ENCODE measurements around the gene ERBB4.

The ERBB4 gene

DNA sequence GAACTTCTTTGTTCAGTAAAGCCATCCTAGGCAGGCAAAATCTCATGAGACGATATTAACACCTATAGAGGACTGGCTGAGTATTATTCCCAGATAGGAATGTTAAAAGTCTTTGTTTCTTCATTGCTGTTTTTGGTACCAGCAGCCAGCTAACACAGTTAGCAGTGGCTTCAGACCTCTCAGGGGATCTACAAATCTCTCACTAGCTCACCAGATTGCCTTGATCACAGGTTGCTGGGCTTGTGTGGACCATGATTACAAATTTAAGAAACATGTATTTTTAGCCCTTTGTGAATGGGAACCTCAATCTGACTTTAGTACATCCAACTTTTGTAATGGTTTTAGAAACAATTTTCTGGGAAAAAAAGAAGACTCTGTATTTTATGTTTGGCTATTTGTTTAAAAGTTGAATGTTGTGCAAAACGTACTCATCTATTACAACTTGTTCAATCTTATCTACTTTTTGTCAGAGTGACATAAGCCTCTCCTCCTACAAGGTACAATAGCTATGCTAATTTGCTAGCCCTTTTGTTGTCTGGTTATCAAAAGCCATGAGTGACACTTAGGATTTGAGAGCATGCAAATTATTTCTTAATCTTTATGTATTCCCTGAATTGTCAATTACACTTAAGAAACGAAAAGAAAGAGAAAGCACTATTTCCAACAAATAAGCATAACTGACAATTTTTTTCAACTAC lies 693.1 kb downstream of the ERBB4 start:
- no peak for DNase-seq (ENCODE audit: low read depth in 2 of 2, low spot score in 1 of 2)

DNA sequence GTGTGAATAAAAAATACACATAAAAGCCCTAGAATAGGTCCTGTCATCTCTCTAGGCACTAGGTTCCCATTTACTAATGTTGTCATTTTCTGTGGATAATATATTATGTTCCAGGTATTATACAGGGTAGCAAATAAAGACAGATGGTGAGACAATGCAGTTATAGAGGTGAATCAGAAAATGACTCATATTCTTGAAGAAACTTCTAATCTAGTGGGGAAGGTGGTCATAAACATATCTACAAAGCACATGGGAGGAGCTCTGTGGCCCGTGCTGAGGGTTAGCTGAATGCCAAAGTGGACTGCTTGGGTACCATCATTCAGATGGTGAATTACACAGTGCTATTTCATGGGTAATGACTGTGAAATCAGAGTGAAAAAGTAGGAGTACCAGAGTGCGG lies 700.9 kb downstream of the ERBB4 start:
- DNase-seq (ENCODE audit: low read depth in 2 of 2, low spot score in 1 of 2): no peak

DNA sequence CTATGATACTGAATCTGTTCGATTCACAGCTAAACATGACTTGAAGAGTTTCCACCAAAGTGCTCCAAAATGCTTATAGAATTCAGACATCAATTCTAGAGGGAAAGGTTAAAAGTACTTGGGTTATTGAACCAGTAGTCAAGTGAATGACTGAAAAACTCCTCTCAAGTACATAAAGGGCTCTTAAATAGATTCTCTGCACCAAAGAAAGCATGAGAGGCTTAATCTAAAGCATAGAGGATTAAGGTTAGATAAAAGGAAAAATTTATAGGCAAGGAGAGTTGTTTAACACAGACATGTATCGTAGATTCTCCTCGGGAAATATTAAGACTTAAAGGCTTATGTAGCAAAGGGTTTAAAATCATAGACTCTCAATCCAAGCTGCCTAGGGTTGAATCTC lies 701.4 kb downstream of the ERBB4 start:
- no peak for DNase-seq (ENCODE audit: low read depth in 2 of 2, low spot score in 1 of 2)

DNA sequence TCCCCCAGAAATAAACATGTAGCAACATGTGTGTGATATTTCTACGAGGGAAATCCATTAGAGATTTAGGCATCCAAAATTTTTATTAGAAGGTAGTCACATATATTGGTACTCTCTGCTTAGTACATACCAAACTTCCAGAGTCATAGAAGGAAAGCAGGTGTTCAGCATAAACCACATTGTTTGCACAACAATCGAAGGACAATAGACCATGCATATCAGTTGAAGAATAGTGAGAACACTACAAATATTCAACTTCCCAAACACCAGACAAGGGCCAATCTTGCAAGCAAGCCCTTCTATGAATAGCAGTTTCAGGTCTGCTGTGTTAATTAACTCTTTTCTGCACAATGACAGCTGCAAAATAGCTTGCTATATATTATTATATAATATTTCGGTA lies 702.2 kb downstream of the ERBB4 start:
- DNase-seq (ENCODE audit: low read depth in 2 of 2, low spot score in 1 of 2): no peak

DNA sequence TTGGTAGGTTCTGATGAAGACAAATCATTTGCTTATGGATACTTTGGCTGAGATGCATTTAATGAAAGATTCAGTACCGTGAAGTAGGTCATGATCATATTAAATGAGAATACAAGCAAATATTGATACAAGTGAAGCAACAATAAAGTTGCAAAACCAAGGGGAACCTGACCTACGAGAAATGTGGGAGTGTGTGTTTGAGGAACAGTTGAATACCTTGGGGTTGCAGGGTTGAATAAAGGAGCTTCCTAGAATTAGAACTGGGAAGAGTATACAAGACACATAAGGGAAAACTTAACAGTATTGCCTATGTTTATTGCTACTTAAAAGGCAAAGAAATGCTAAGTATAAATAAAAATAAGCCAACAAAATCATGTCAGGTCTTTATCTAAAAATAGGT lies 702.9 kb downstream of the ERBB4 start:
- no peak for DNase-seq (ENCODE audit: low read depth in 2 of 2, low spot score in 1 of 2)

DNA sequence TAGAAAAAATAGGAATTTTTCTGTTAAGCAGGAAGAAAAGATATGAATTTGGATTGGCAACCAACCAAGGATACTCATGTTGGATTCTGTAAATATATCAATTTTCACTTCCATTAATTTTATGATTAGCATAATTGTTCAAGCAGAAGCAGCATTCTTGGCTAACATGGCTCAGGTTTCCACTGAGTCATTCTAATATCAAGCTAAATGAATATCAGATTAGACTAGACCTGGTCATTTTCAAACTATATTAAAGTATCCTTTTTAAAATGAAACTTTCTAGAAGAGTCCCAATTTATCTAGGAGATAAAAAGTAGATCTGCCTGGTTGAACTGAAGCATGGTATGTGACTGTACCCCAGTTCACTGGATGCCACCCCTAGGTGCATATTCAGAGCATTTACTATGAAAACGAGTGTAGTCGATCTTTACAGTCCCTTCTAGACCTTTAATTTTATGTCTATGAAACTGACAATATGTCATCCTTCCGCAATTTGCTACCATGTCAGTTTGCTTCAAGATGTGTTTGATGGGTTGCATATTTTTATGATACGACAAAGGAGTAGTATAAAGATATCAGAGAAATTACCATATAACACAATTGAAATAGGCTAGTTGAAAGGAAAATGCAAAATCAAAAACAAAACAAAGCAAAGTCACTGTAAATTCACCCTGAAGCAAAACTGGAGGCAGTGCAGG lies 704.9 kb downstream of the ERBB4 start:
- no peak for DNase-seq (ENCODE audit: low read depth in 2 of 2, low spot score in 1 of 2)

DNA sequence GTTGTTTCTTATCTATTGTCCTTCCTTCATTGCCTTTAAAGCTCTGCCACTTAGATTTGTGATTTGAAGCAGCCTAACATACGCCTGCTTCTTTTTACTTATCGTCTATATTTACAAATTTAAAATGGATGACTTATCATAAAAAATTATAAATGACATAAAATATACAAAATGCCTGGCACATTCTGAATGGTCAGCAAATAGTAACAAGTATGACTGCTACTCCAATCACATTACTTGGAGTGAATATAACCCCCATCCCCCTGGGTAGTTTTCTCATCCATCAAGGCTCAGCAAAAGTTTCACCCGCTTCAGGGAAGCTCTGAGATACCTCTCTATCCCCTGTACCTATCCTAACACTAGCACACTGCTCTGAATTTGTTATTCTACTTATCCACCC lies 708.9 kb downstream of the ERBB4 start:
- DNase-seq (ENCODE audit: low read depth in 2 of 2, low spot score in 1 of 2): no peak

DNA sequence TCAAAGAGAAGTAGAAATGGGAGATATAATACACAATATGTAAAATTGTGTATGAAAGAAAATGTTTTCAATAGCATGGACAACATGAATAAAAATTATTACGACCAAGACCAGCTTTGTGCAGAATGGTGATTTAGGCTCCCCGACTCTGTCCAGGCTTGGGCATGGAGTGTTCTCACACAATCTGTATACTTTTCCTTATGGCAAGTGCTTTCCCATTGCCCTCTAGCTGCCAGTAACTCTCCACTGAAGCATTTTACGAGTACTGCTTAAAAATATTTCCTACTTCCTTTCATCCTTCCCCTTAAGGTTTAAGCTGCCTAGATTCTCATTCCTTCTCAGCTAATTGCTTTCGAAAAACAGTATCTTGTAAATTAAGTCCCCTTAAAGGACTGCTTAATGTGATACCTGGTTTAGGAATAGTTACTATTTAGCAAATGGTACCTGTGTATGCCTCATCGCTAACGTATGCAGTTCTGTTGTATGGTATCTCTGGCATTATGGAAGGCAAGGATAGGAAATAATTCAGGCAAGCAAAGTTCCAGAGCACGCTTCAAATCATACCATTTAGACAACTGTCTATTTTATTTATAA lies 714.6 kb downstream of the ERBB4 start:
- DNase-seq (ENCODE audit: low read depth in 2 of 2, low spot score in 1 of 2): no peak

DNA sequence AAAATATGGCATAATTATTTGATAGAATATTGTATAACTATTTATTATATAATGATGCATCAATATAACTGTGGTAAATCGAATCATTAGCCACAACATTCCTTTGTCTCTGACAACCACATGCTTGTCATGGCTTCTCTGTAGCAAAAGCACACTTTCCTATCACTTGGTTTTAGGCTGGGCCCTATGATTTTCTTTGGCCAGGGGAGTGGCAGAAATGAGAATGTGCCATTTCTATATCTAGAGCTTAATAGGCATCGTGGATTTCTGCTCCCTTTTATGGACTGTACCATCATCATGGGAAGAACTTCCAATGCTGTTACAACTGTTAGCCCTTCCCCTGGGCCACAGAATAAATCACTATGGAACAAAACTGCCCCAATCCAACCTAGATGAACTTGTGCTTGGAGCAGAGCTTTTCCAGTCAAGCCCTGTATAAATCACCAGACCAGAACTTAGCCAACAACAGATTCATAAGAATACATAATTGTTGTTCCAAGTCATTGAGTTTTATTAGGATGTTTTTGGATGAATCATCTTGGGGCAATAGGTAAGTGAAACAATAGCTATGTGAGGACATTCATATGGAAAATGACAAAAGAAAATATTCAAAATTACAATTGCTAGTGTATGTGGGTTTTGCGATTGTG lies 715.8 kb downstream of the ERBB4 start:
- no peak for DNase-seq (ENCODE audit: low read depth in 2 of 2, low spot score in 1 of 2)

DNA sequence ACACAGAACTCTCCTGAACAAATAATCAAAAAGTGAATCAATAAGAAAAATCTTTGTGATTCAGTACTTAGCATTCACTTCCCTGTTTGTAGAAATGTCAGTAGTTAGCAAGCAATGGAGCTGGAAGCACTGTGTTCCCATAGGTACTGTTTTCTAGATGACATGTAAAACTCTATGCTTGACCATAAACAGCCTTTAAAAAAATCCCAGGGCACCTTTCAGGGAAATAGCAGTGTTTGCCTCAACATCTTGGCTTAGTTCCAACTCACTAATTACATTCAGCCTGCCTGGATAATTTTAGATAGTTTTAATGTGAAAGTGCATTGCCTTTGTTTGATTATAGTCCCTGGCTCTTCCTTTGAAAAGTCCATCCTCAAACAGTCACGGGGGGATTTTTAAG lies 721.8 kb downstream of the ERBB4 start:
- no peak for DNase-seq (ENCODE audit: low read depth in 2 of 2, low spot score in 1 of 2)

DNA sequence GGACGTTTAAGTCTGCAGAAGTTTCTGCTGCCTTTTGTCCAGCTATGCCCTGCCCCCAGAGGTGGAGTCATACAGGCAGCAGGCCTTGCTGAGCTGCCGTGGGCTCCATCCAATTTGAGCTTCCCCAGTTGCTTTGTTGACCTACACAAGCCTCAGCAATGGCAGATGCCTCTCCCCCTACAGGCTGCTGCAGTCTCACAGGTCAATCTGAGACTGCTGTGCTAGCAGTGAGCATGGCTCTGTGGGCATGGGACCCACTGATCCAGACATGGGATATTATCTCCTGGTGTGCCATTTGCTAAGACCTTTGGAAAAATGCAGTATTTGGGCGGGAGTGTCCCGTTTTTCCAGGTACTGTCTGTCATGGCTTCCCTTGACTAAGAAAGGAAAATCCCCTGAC lies 726.0 kb downstream of the ERBB4 start:
- no peak for DNase-seq (ENCODE audit: low read depth in 2 of 2, low spot score in 1 of 2)

DNA sequence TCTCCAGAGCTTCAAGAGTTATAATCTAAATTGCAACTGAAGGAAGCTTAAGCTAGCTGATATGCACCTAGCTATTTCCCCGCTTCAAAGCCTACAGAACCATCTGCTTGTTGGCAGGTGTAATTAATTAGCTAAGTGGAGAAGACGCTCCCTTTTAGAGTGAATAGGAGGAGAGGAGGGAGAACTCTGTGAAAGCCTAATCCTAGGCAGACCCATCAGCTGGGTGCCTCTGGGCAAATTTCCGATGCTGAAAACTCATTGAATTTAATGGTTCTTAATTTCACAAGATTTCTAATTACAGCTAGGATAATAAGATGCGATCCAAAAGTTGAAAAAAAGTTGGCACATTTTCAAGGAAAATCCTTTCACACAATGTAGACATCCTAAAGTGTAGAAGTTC lies 735.9 kb downstream of the ERBB4 start:
- no peak for DNase-seq (ENCODE audit: low read depth in 2 of 2, low spot score in 1 of 2)

DNA sequence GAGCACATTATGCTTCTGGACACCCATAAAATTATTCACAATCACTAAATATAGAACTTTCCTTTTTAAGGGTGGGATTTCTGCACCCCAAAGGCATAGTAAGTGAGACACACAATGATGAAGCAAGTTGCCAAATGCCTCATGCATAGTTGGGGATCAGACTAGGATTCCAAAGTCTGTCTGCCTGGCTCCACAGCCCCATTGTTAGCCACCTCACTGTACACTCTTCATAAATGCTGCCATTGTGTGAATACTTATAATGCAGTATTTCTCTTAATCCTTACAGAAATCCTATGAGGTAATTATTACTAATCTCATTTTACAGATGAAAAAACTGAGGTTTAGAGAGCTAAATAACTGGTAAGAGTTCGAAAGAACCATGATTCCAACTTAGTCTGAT lies 738.6 kb downstream of the ERBB4 start:
- no peak for DNase-seq (ENCODE audit: low read depth in 2 of 2, low spot score in 1 of 2)

DNA sequence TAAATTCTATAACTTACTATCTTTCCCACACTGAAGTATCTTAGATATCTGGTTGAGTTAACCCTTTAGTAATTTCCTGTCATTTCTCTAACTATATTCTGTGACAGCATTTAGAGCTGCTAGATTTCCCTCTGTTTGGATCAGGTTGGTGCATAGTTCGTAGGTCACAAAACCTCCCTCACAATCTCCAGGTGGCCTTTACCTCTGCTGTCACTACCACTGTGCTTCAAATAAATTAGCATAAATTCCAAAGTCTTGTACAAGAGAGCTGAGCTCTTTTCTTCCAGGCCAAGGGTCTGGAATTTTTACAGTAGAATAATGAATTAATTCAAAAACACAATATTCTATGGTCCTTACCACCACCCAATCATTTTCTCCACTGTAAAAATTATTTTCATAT lies 739.7 kb downstream of the ERBB4 start:
- DNase-seq (ENCODE audit: low read depth in 2 of 2, low spot score in 1 of 2): no peak

DNA sequence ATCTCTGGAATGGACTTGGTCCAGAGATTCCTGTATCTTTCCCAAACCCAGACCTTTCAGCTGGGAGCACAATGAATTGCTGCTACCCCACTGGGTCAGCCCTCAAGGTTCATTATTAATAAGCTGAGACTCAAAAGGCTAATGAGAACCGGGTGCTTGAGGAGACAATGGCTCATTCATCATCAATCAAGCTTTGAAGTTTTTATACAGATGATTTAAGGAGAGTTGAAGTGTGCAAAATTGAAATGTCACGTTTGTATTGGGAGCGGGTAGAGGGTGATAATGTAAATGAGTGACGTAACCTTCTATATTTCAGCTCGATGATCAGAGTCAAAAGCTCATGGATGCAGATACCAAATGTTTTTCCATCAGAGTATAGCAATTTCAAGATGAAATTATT lies 744.9 kb downstream of the ERBB4 start:
- no peak for DNase-seq (ENCODE audit: low read depth in 2 of 2, low spot score in 1 of 2)

DNA sequence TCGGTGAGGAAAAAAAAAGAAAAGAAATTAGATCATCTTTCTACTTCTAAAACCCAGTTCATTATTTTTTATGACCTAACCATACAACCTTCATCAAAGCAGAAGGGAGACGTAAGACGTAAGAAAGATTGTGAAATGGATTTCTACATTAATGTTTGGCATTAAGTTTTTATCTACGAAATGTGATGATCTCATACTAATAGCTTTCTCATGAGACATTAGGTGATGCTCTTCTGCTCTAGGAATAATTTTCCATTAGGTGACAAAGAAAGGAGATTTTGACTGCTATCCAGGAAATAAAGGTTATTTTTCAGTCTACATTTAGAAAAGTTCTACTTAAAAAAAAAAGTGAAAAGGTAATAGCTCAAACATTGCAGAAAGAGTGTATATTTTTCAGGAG lies 748.6 kb downstream of the ERBB4 start:
- DNase-seq (ENCODE audit: low read depth in 2 of 2, low spot score in 1 of 2): no peak

DNA sequence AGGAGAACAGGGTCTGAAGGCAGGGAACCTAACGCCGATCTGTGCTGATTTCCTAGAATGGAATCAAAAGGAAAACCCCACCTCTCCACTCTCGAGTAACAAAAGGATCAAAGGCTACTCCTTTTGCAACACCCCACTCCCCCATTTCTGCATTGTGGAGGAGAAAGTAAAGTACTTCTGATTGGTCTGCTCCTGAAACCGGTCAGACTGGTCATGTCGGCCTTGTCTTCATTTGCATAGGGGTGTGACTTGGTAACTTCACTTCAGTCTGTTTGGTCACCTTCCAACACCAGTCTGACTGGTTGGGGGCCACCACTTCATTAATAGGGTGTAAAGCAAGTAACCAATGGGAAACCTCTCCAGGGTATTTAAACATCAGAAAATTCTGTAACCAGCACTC lies 771.9 kb downstream of the ERBB4 start:
- no peak for DNase-seq (ENCODE audit: low read depth in 2 of 2, low spot score in 1 of 2)

DNA sequence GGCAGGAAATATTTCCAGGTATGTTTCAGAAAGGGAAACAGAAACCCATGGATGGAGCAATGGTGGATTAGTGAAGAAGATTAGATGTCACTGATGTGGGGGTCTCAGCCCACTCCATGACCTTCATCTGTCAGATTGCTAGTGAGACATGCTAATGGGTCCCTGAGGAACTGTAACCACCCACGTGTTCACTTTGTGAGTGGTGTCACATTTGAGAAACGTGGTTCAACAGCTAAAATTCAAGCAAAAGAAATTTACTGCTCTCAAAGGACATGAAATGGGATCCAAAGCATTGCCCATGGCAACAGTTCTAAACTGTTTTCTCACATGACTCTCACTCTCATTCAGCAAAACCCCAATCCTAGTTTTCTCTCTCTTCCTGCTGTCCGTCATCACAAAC lies 776.1 kb downstream of the ERBB4 start:
- DNase-seq (ENCODE audit: low read depth in 2 of 2, low spot score in 1 of 2): no peak

DNA sequence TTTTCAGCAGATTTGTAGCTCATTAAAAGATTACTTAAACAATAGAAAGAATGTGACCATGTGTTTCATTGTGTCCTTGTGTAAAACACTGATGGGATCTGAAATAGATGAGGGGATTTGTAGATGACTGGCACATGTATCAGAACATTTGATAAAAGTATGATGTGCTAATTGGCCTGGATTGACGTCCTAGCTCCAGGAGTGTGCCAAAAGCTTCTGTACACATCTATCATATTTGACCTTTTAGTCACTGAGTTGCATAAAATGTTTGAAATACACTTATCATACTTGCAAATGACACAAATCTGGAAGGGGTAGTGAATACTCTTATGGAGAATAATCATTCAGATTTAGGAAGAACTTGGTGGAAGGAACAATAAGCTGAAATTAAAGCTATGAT lies 778.5 kb downstream of the ERBB4 start:
- no peak for DNase-seq (ENCODE audit: low read depth in 2 of 2, low spot score in 1 of 2)

DNA sequence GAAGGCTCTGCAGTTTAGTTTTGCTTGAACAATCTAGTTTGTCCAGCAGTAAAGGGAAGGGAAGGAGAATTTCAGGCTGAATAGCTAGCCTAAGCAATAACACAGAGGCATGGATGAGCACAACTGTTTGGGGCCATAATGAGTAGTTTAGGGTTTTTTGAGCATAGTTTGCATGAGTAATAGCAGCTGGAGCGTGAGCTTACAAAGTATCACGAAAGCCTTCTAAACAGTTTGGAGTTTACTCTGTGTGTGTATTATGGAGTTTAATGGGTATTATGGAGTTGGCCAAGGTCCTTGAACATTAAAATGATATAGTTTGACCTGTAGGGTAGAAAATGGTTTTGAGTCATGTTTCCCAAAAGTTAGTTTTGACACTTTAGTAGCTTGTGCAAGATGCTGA lies 782.3 kb downstream of the ERBB4 start:
- no peak for DNase-seq (ENCODE audit: low read depth in 2 of 2, low spot score in 1 of 2)

DNA sequence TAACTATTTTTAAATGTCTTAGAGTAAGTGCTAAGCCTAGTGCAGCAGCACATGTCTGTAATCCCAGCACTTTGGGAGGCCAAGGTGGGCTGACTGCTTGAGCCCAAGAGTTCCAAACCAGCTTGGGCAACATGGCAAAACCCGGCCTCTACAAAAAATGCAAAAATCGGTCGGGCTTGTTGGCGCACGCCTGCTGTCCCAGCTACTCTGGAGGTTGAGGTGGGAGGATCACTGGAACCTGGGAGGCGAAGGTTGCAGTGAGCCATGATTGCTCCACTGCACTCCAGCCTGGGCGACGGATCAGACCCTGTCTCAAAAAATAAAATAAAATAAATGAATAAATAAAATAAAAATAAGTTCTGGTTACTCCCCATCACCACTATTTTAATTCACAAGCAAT lies 783.4 kb downstream of the ERBB4 start:
- no peak for DNase-seq (ENCODE audit: low read depth in 2 of 2, low spot score in 1 of 2)

DNA sequence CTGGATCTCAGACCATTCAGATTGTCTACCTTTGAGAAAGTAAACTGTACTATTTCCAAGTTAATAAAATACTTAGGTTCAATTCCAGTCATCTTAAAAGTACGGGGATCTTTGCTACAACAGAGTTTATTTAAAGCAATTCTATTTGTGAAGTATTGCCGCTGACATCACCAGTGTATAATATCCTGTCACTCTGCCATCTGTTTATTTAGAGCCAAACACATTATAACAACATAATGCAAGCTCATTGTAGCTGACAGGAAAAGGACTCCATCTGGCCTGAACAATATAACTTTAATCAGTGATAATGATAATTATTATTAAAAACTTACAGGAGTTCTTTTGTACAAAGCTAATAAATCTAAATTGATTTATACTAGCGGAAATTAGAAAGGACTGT lies 786.8 kb downstream of the ERBB4 start:
- DNase-seq (ENCODE audit: low read depth in 2 of 2, low spot score in 1 of 2): no peak
